ENCODE data around the gene CENPC. TPM values are rescaled to one million over a fixed set of nuclear protein-coding genes. Genes with fewer than 3 reads are reported as not detected.

Gene CENPC
- total RNA-seq, 2 donors from 2014 or later: 22.9 to 32.3 TPM

DNA sequence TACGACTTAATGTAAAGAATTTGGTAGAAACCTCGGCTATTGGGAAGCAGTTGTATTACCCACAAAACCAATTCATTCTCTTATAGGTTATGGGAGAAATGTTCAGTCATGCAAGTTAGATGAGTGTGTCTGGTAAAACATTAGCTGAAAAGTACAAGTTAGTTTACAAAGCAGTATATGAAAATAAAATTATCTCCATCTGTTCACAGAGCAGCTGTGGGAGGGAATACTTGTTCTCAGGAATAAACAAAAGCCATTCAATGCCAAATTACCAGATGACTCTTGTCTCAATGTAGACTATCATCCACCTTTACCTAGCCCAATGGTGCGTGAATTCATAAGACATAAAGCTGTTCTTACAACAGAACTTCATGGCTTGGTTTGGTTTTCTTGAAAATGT lies 41.9 kb upstream of the CENPC start:
- no peaks in the 10 kb centered on the region for H3K36me3 Mint-ChIP-seq (ENCODE audit: low read depth)
- no peaks in the 10 kb centered on the region for H3K9me3 ChIP-seq (ENCODE audit: control insufficient read depth, low read length)
- no peaks in the 10 kb centered on the region for H3K4me1 Mint-ChIP-seq
- no peak overlapping the region for H3K4me3 Mint-ChIP-seq
- no peak overlapping the region for H3K27ac Mint-ChIP-seq
- H3K27ac ChIP-seq (ENCODE audit: low read depth, low read length): no peak overlapping the region
- H3K4me3 ChIP-seq (ENCODE audit: low read length): no peak overlapping the region
- TF ChIP-seq, protein P1, sequence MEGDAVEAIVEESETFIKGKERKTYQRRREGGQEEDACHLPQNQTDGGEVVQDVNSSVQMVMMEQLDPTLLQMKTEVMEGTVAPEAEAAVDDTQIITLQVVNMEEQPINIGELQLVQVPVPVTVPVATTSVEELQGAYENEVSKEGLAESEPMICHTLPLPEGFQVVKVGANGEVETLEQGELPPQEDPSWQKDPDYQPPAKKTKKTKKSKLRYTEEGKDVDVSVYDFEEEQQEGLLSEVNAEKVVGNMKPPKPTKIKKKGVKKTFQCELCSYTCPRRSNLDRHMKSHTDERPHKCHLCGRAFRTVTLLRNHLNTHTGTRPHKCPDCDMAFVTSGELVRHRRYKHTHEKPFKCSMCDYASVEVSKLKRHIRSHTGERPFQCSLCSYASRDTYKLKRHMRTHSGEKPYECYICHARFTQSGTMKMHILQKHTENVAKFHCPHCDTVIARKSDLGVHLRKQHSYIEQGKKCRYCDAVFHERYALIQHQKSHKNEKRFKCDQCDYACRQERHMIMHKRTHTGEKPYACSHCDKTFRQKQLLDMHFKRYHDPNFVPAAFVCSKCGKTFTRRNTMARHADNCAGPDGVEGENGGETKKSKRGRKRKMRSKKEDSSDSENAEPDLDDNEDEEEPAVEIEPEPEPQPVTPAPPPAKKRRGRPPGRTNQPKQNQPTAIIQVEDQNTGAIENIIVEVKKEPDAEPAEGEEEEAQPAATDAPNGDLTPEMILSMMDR (conservative IDR thresholded peaks at IDR 0.05): no peak
- no peaks in the 10 kb centered on the region for H3K36me3 ChIP-seq (ENCODE audit: control insufficient read depth, insufficient read depth, low read length)
- no peak for DNase-seq
- H3K27me3 ChIP-seq (ENCODE audit: control insufficient read depth, insufficient read depth, low read length, poor library complexity, severe bottlenecking): no peaks in the 10 kb centered on the region
- WGBS, 2 experiments (ENCODE audit: insufficient coverage in 1 of 2, insufficient read length in 1 of 2): 95% methylated on average over 3 of the region's 3 CpGs; no CpG with 5 or more reads in 1 of the 2 experiments
- H3K27me3 Mint-ChIP-seq (ENCODE audit: insufficient read depth): no peaks in the 10 kb centered on the region
- no peaks in the 10 kb centered on the region for H3K9me3 Mint-ChIP-seq
- H3K9ac ChIP-seq (ENCODE audit: extremely low read depth, low read length, poor library complexity, severe bottlenecking): no peak overlapping the region
- H3K4me1 ChIP-seq (ENCODE audit: control insufficient read depth, insufficient read depth, low read length): no peaks in the 10 kb centered on the region

DNA sequence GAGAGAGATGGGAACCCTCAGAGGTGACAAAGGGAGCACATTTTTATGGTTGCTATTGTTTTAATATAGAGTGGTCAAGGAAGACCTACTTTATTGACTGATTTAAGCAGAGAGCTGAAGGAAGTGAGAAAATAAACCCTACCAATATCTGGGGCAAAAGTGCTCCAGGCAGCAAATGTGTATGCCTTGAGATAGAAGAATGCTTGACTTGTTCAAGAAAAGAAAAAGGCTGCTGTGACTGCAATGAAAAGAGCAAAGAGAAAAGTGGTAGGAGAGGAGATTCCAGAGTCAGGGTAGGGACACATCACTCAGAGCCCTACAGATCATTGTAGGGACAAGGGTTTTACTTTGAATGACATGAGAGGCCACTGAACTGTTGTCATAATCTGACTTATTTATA lies 39.2 kb upstream of the CENPC start:
- H3K9me3 Mint-ChIP-seq: no peaks in the 10 kb centered on the region
- TF ChIP-seq, protein P1 (conservative IDR thresholded peaks at IDR 0.05): no peak

DNA sequence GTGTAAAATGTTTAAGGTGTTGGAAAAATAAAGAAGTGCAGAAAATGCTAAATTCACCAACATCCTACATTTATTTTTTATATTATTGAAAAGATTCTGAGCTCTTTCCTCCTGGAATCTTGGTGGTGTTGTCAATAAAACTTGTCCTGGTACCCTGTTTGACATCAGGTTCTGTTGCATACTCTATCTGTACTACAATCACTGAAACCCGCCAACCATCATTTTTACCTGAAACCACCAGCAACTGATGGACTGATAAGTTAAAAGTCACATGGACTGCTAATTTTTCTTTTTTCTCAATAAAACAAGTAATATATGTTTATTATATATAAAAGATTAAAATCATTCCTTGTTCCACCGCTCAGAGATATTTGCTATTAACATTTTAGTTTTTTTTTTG lies 36.6 kb upstream of the CENPC start:
- no peak overlapping the region for H3K27ac Mint-ChIP-seq
- no peaks in the 10 kb centered on the region for H3K36me3 Mint-ChIP-seq (ENCODE audit: low read depth)
- H3K4me1 ChIP-seq (ENCODE audit: control insufficient read depth, insufficient read depth, low read length): no peaks in the 10 kb centered on the region
- no peaks in the 10 kb centered on the region for H3K9me3 ChIP-seq (ENCODE audit: control insufficient read depth, low read length)
- no peaks in the 10 kb centered on the region for H3K36me3 ChIP-seq (ENCODE audit: control insufficient read depth, insufficient read depth, low read length)
- 79% methylated on average over 1 of the region's 2 CpGs; no CpG with 5 or more reads in 1 of the 2 experiments for WGBS, 2 experiments (ENCODE audit: insufficient coverage in 1 of 2, insufficient read length in 1 of 2)
- H3K27ac ChIP-seq (ENCODE audit: low read depth, low read length): no peak overlapping the region
- no peak overlapping the region for H3K4me3 Mint-ChIP-seq
- no peaks in the 10 kb centered on the region for H3K9me3 Mint-ChIP-seq
- H3K4me3 ChIP-seq (ENCODE audit: low read length): no peak overlapping the region
- no peak overlapping the region for H3K9ac ChIP-seq (ENCODE audit: extremely low read depth, low read length, poor library complexity, severe bottlenecking)
- no peaks in the 10 kb centered on the region for H3K27me3 ChIP-seq (ENCODE audit: control insufficient read depth, insufficient read depth, low read length, poor library complexity, severe bottlenecking)
- no peaks in the 10 kb centered on the region for H3K27me3 Mint-ChIP-seq (ENCODE audit: insufficient read depth)
- no peaks in the 10 kb centered on the region for H3K4me1 Mint-ChIP-seq
- DNase-seq: no peak
- TF ChIP-seq, protein P1 (conservative IDR thresholded peaks at IDR 0.05): no peak

More for the DNA sequence above, 39.2 kb upstream of the CENPC start:
- Histone ChIP-seq H3K27ac (ENCODE audit: low read depth, low read length) (no peak overlapping the region), H3K9ac (ENCODE audit: extremely low read depth, low read length, poor library complexity, severe bottlenecking) (no peak overlapping the region), H3K27me3 (ENCODE audit: control insufficient read depth, insufficient read depth, low read length, poor library complexity, severe bottlenecking) (no peaks in the 10 kb centered on the region), H3K4me1 (ENCODE audit: control insufficient read depth, insufficient read depth, low read length) (no peaks in the 10 kb centered on the region), H3K36me3 (ENCODE audit: control insufficient read depth, insufficient read depth, low read length) (no peaks in the 10 kb centered on the region), H3K9me3 (ENCODE audit: control insufficient read depth, low read length) (no peaks in the 10 kb centered on the region), H3K4me3 (ENCODE audit: low read length) (no peak overlapping the region)
- Mint-ChIP-seq H3K4me1 (no peaks in the 10 kb centered on the region), H3K4me3 (no peak overlapping the region), H3K27me3 (ENCODE audit: insufficient read depth) (no peaks in the 10 kb centered on the region), H3K36me3 (ENCODE audit: low read depth) (no peaks in the 10 kb centered on the region), H3K27ac (no peak overlapping the region)
- DNase-seq: no peak

Measured in endodermal cell (in vitro differentiated cells).